ENCODE data around the gene ZDHHC16.
"Not testable (repeated sequence)": the region's sequence is repeated elsewhere in the genome, so short reads cannot be mapped to it uniquely, and the experiment has no call there.

ZDHHC16 gene

GRCh38 chr10:97435211-97435610 is 10.8 kb upstream of the ZDHHC16 start:
- DNase-seq: no peak

GRCh38 chr10:97442277-97442676 is 3.7 kb upstream of the ZDHHC16 start:
- DNase-seq: no peak

- DNase-seq: no peak
Measured at GRCh38 chr10:97444212-97444611, 1.8 kb upstream of the ZDHHC16 start.

GRCh38 chr10:97445357-97445721 is 636 bp upstream of the ZDHHC16 start:
- DNase-seq: no peak

- DNase-seq: no peak
Measured at GRCh38 chr10:97450828-97451227, 4.9 kb downstream of the ZDHHC16 start.

- no peak for DNase-seq
Measured at GRCh38 chr10:97451605-97452004, 5.6 kb downstream of the ZDHHC16 start.

- DNase-seq: no peak
Measured at GRCh38 chr10:97452352-97452751, 6.4 kb downstream of the ZDHHC16 start.

GRCh38 chr10:97454330-97455036 is 8.5 kb downstream of the ZDHHC16 start:
- DNase-seq: peak; percentile 8

- no peak for DNase-seq
Measured at GRCh38 chr10:97456034-97456685, 10.2 kb downstream of the ZDHHC16 start.

- no peak for DNase-seq
Measured at GRCh38 chr10:97456686-97457065, 10.7 kb downstream of the ZDHHC16 start.

- no peak for DNase-seq
Measured at GRCh38 chr10:97459111-97459510, 13.1 kb downstream of the ZDHHC16 start.

- DNase-seq: no peak
Measured at GRCh38 chr10:97459933-97460332, 14.0 kb downstream of the ZDHHC16 start.

GRCh38 chr10:97462309-97462708 is 16.3 kb downstream of the ZDHHC16 start:
- no peak for DNase-seq

GRCh38 chr10:97463363-97464132 is 17.6 kb downstream of the ZDHHC16 start:
- peak; percentile 54 for DNase-seq

- DNase-seq: no peak
Measured at GRCh38 chr10:97464226-97464625, 18.3 kb downstream of the ZDHHC16 start.

GRCh38 chr10:97465982-97466381 is 20.0 kb downstream of the ZDHHC16 start:
- no peak for DNase-seq

GRCh38 chr10:97466755-97467154 is 20.8 kb downstream of the ZDHHC16 start:
- no peak for DNase-seq

- no peak for DNase-seq
Measured at GRCh38 chr10:97468162-97468561, 22.2 kb downstream of the ZDHHC16 start.

- not testable (repeated sequence) for DNase-seq
Measured at GRCh38 chr10:97468781-97469180, 22.8 kb downstream of the ZDHHC16 start.

GRCh38 chr10:97474918-97475317 is 28.9 kb downstream of the ZDHHC16 start:
- DNase-seq: no peak

GRCh38 chr10:97475936-97476594 is 30.1 kb downstream of the ZDHHC16 start:
- no peak for DNase-seq

GRCh38 chr10:97479410-97479809 is 33.4 kb downstream of the ZDHHC16 start:
- not testable (repeated sequence) for DNase-seq

GRCh38 chr10:97479939-97480338 is 34.0 kb downstream of the ZDHHC16 start:
- no peak for DNase-seq
